ENCODE data around the gene VBP1.
"Not testable (repeated sequence)": the region's sequence is repeated elsewhere in the genome, so short reads cannot be mapped to it uniquely, and the experiment has no call there.

Gene VBP1

GRCh38 chrX:155262970-155263754 is 46.9 kb downstream of the VBP1 start:
- Histone ChIP-seq H3K36me3 (ENCODE audit: control insufficient read depth in 5 of 5, insufficient read depth in 5 of 5, low read length in 5 of 5) (no peaks in the 10 kb centered on the region), H3K9ac (ENCODE audit: low read length in 5 of 5) (no peak overlapping the region), H3K27me3 (ENCODE audit: control insufficient read depth in 5 of 5, insufficient read depth in 4 of 5, low read length in 5 of 5) (peaks cover 0 to 4% (median 4%) of the 10 kb centered on the region in 5 donors), H3K27ac (ENCODE audit: low read depth, low read length) (no peak overlapping the region), H3K4me1 (ENCODE audit: control insufficient read depth in 5 of 5, insufficient read depth in 5 of 5, low read length in 5 of 5) (peaks cover 0 to 6% (median 3%) of the 10 kb centered on the region in 5 donors), H3K9me3 (ENCODE audit: control insufficient read depth in 5 of 5, low read length in 5 of 5) (peaks cover 0 to 4% (median 0%) of the 10 kb centered on the region in 5 donors), H3K4me3 (ENCODE audit: low read depth in 1 of 5, low read length in 5 of 5) (peak overlapping the region in 1 of 5 donors; percentile 58)

GRCh38 chrX:155263854-155264628 is 47.8 kb downstream of the VBP1 start, which contains the start of gene RAB39B:
RAB39B (minus strand) TSS chrX:155264491; CDS start chrX:155264288, 203 bp downstream.
- Histone ChIP-seq H3K27me3 (ENCODE audit: control insufficient read depth in 5 of 5, insufficient read depth in 4 of 5, low read length in 5 of 5) (peaks cover 0 to 4% (median 4%) of the 10 kb centered on the region in 5 donors), H3K9ac (ENCODE audit: low read length in 5 of 5) (no peak within 1 kb of the TSS), H3K4me1 (ENCODE audit: control insufficient read depth in 5 of 5, insufficient read depth in 5 of 5, low read length in 5 of 5) (peaks cover 0 to 6% (median 3%) of the 10 kb centered on the region in 5 donors), H3K9me3 (ENCODE audit: control insufficient read depth in 5 of 5, low read length in 5 of 5) (peaks cover 0 to 4% (median 0%) of the 10 kb centered on the region in 5 donors), H3K4me3 (ENCODE audit: low read depth in 1 of 5, low read length in 5 of 5) (peak within 1 kb of the TSS in 3 of 5 donors; percentile 32 to 58 (median 55)), H3K36me3 (ENCODE audit: control insufficient read depth in 5 of 5, insufficient read depth in 5 of 5, low read length in 5 of 5) (no peaks in the 10 kb centered on the region), H3K27ac (ENCODE audit: low read depth, low read length) (no peak within 1 kb of the TSS)

GRCh38 chrX:155266439-155266838 is 50.2 kb downstream of the VBP1 start:
- peaks cover 0 to 4% (median 4%) of the 10 kb centered on the region in 5 donors for H3K27me3 ChIP-seq (ENCODE audit: control insufficient read depth in 5 of 5, insufficient read depth in 4 of 5, low read length in 5 of 5)
- H3K4me3 ChIP-seq (ENCODE audit: low read depth in 1 of 5, low read length in 5 of 5): no peak overlapping the region
- peaks cover 0 to 6% (median 3%) of the 10 kb centered on the region in 5 donors for H3K4me1 ChIP-seq (ENCODE audit: control insufficient read depth in 5 of 5, insufficient read depth in 5 of 5, low read length in 5 of 5)
- peaks cover 0 to 8% (median 2%) of the 10 kb centered on the region in 5 donors for H3K9me3 ChIP-seq (ENCODE audit: control insufficient read depth in 5 of 5, low read length in 5 of 5)
- H3K36me3 ChIP-seq (ENCODE audit: control insufficient read depth in 5 of 5, insufficient read depth in 5 of 5, low read length in 5 of 5): no peaks in the 10 kb centered on the region
- H3K9ac ChIP-seq (ENCODE audit: low read length in 5 of 5): no peak overlapping the region
- no peak overlapping the region for H3K27ac ChIP-seq (ENCODE audit: low read depth, low read length)

- not testable (repeated sequence) for H3K9ac ChIP-seq (ENCODE audit: low read length in 5 of 5); H3K27ac ChIP-seq (ENCODE audit: low read depth, low read length); H3K4me3 ChIP-seq (ENCODE audit: low read depth in 1 of 5, low read length in 5 of 5); H3K9me3 ChIP-seq (ENCODE audit: control insufficient read depth in 5 of 5, low read length in 5 of 5); H3K36me3 ChIP-seq (ENCODE audit: control insufficient read depth in 5 of 5, insufficient read depth in 5 of 5, low read length in 5 of 5); H3K27me3 ChIP-seq (ENCODE audit: control insufficient read depth in 5 of 5, insufficient read depth in 4 of 5, low read length in 5 of 5); H3K4me1 ChIP-seq (ENCODE audit: control insufficient read depth in 5 of 5, insufficient read depth in 5 of 5, low read length in 5 of 5)
Measured at GRCh38 chrX:155267995-155268394, 51.7 kb downstream of the VBP1 start.

GRCh38 chrX:155270969-155271368 is 54.7 kb downstream of the VBP1 start:
- H3K4me1 ChIP-seq (ENCODE audit: control insufficient read depth in 5 of 5, insufficient read depth in 5 of 5, low read length in 5 of 5): no peaks in the 10 kb centered on the region
- no peak overlapping the region for H3K4me3 ChIP-seq (ENCODE audit: low read depth in 1 of 5, low read length in 5 of 5)
- H3K27ac ChIP-seq (ENCODE audit: low read depth, low read length): no peak overlapping the region
- no peak overlapping the region for H3K9ac ChIP-seq (ENCODE audit: low read length in 5 of 5)
- H3K9me3 ChIP-seq (ENCODE audit: control insufficient read depth in 5 of 5, low read length in 5 of 5): peaks cover 0 to 5% (median 2%) of the 10 kb centered on the region in 5 donors
- H3K27me3 ChIP-seq (ENCODE audit: control insufficient read depth in 5 of 5, insufficient read depth in 4 of 5, low read length in 5 of 5): no peaks in the 10 kb centered on the region
- H3K36me3 ChIP-seq (ENCODE audit: control insufficient read depth in 5 of 5, insufficient read depth in 5 of 5, low read length in 5 of 5): no peaks in the 10 kb centered on the region

- H3K4me1 ChIP-seq (ENCODE audit: control insufficient read depth in 5 of 5, insufficient read depth in 5 of 5, low read length in 5 of 5): no peaks in the 10 kb centered on the region
- H3K4me3 ChIP-seq (ENCODE audit: low read depth in 1 of 5, low read length in 5 of 5): no peak overlapping the region
- H3K27ac ChIP-seq (ENCODE audit: low read depth, low read length): no peak overlapping the region
- no peaks in the 10 kb centered on the region for H3K27me3 ChIP-seq (ENCODE audit: control insufficient read depth in 5 of 5, insufficient read depth in 4 of 5, low read length in 5 of 5)
- H3K9ac ChIP-seq (ENCODE audit: low read length in 5 of 5): no peak overlapping the region
- H3K9me3 ChIP-seq (ENCODE audit: control insufficient read depth in 5 of 5, low read length in 5 of 5): no peaks in the 10 kb centered on the region
- peaks cover 0 to 16% (median 9%) of the 10 kb centered on the region in 5 donors for H3K36me3 ChIP-seq (ENCODE audit: control insufficient read depth in 5 of 5, insufficient read depth in 5 of 5, low read length in 5 of 5)
Measured at GRCh38 chrX:155279873-155280272, 63.6 kb downstream of the VBP1 start.
